Measurements from ENCODE around the gene ATG9B.
"Not testable (repeated sequence)": the region's sequence is repeated elsewhere in the genome, so short reads cannot be mapped to it uniquely, and the experiment has no call there.

ATG9B gene

GRCh38 chr7:151057989-151058780 is 33.9 kb upstream of the ATG9B start:
- peak; percentile 99 for DNase-seq (ENCODE audit: low spot score)

- no peak for DNase-seq (ENCODE audit: low spot score)
Measured at GRCh38 chr7:151057506-151057988, 33.3 kb upstream of the ATG9B start, which contains the start of gene CDK5. CDK5 (minus strand) TSS chr7:151057897; CDS start chr7:151057848, 49 bp downstream.

- DNase-seq (ENCODE audit: low spot score) = no peak
Measured at GRCh38 chr7:151056666-151057505, 32.6 kb upstream of the ATG9B start.

GRCh38 chr7:151056283-151056665 is 32.0 kb upstream of the ATG9B start:
- DNase-seq (ENCODE audit: low spot score) = no peak

GRCh38 chr7:151053751-151054150 is 29.5 kb upstream of the ATG9B start:
- no peak for DNase-seq (ENCODE audit: low spot score)

DNA sequence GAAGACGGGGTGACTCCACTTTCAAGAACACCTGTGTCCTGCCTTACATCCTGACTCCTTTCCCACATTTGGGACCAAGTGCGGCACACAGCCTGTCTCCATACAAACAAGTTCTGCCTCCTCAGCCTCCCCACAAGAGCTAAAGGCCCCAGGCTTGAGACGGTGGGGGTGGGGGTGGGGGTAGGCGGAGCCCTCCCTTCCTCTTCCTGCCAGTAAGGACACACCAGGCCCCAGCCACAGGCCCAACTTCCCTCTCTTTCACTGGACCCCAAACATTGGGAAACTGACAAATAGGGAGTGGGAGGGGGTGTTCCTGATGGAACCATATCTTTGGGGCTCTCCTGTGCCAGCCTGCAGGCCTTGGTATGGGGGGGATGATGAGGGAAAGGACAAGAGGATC is 28.8 kb upstream of the ATG9B start:
- no peak for DNase-seq (ENCODE audit: low spot score)

DNA sequence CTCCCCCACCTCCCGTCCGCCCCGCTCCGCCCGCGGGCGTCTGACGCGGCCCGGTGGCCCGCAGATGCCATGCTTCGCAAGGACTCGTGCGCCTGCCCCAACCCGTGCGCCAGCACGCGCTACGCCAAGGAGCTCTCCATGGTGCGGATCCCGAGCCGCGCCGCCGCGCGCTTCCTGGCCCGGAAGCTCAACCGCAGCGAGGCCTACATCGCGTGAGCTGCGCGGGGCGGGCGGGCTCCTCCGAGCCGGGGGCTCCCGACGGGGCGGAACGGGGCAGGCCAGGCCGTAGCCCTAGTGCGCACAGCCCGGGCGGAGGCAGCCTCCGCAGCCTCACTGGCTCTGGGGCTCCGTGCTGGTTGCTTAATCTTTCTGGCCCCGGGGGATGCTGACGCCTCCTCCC is 26.8 kb upstream of the ATG9B start:
- peak; percentile 32 for DNase-seq (ENCODE audit: low spot score)

GRCh38 chr7:151048911-151049463 is 24.7 kb upstream of the ATG9B start:
- no peak for DNase-seq (ENCODE audit: low spot score)

- DNase-seq (ENCODE audit: low spot score) = no peak
Measured at GRCh38 chr7:151047976-151048815, 23.9 kb upstream of the ATG9B start, which contains the start of gene ASIC3. ASIC3 (plus strand) TSS chr7:151048531; CDS start chr7:151048886, 355 bp downstream.

GRCh38 chr7:151046603-151047573 is 22.6 kb upstream of the ATG9B start:
- DNase-seq (ENCODE audit: low spot score) = no peak

- DNase-seq (ENCODE audit: low spot score) = no peak
Measured at GRCh38 chr7:151045967-151046366, 21.7 kb upstream of the ATG9B start.

DNA sequence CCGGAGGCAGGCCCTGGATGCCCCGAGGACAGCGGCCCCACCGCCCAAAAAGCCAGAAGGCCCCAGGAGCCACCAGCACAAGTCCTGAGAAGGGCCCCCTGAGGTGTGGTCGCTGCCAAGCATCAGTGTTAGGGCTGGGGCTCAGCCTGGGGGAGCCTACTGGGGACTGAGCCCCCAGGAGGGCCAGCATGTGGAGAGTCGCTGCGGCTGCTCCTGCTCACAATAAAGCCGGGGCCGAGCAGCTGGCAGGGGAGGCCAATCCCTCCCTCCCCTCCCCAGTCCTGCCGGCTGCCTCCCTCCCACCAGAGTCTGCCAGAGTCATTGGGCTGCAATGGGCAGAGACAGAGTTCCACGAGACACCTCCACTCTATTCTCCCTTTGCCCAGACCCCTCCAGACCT is 21.0 kb upstream of the ATG9B start:
- DNase-seq (ENCODE audit: low spot score) = no peak

GRCh38 chr7:151043959-151044358 is 19.7 kb upstream of the ATG9B start:
- DNase-seq (ENCODE audit: low spot score) = no peak

DNA sequence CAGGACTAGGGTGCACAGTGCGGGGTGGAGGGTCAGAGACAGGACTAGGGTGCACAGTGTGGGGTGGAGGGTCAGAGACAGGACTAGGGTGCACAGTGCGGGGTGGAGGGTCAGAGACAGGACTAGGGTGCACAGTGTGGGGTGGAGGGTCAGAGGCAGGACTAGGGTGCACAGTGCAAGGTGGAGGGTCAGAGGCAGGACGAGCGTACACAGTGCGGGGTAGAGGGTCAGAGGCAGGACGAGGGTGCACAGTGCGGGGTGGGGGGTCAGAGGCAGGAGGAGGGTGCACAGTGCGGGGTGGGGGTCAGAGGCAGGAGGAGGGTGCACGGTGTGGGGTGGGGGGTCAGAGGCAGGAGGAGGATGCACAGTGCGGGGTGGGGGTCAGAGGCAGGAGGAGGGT is 19.2 kb upstream of the ATG9B start:
- not testable (repeated sequence) for DNase-seq (ENCODE audit: low spot score)

GRCh38 chr7:151040616-151041375 is 16.5 kb upstream of the ATG9B start:
- no peak for DNase-seq (ENCODE audit: low spot score)

- no peak for DNase-seq (ENCODE audit: low spot score)
Measured at GRCh38 chr7:151039850-151040548, 15.7 kb upstream of the ATG9B start.

DNA sequence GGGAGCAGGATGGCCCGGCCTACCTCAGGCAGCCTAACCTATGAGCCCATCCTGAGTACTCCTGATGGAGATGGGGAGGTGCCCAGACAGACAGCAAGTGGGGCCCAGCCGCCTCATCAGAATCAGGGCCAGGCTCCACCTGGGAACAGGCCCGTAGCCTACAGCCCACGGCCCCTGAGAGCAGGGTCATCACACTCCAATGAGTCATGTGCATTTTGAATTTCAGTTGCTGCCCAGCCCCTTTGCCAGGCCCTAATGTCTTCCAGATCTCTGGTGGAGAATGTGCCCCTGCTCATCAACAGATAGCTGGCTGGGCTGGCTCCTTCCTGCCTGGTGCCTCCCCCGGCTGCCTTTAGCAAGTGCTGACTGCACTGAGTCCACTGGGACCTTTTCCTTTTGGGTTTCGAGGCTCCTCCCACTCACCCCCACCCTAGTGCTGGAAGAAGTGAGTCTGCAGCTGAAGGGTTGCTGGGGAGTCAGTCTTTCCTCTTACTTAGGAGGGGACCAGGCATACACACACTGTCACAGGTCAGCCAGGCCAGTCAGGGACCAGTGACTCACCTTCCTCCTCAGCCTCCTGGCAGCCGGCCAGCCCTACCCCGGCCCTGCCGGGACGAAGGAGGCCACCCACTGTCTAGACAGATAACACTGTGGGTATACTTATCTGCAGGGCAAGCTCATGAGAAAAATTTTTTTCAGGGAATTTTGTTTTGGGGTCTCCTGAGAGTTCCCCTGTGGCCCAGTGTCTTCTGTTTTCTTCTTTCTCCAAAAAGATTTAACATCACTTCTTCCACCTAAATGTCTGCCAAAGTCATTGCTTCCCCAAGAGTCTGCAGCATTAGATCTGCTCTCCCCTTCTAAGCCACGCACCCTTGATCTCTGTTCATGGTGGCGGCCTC is 14.9 kb upstream of the ATG9B start:
- DNase-seq (ENCODE audit: low spot score) = peak; percentile 34

- no peak for DNase-seq (ENCODE audit: low spot score)
Measured at GRCh38 chr7:151035902-151036301, 11.6 kb upstream of the ATG9B start.

All from CD4-positive, alpha-beta T cell treated with Interleukin-6 at 100 ng/mL for 8 hours (primary cell).